NT2/D1 (cell line): ENCODE measurements around the gene FAM120A.

Source experiments
- SUZ12 ChIP-seq: IDR thresholded peaks from 2 replicates; pipeline ENCODE4 v1.6.1; 2011; ENCODE audit not compliant: insufficient read length, insufficient read depth; ENCODE audit errors: extremely low read depth
- YY1 ChIP-seq: IDR thresholded peaks from 2 replicates; pipeline ENCODE4 v1.6.1; 2011; ENCODE audit not compliant: insufficient read length, insufficient read depth
- ZNF274 ChIP-seq: IDR thresholded peaks from 2 replicates; pipeline ENCODE4 v1.6.1; 2011; ENCODE audit warnings: mild to moderate bottlenecking, low read depth, low read length

GRCh38 chr9:93582550-93582949, 131.1 kb downstream of the FAM120A start:
- TF ChIP-seq SUZ12 = no peak
- no peak for TF ChIP-seq ZNF274
- no peak for TF ChIP-seq YY1
